ENCODE data around the gene CLEC1A. TPM values are rescaled to one million over a fixed set of nuclear protein-coding genes. Genes with fewer than 3 reads are reported as not detected.

CLEC1A gene
- total and polyA plus RNA-seq, 2 of the 13 experiments (the other 11 are each of a cell fraction or from before 2014, with no cell fraction given) = not detected

DNA sequence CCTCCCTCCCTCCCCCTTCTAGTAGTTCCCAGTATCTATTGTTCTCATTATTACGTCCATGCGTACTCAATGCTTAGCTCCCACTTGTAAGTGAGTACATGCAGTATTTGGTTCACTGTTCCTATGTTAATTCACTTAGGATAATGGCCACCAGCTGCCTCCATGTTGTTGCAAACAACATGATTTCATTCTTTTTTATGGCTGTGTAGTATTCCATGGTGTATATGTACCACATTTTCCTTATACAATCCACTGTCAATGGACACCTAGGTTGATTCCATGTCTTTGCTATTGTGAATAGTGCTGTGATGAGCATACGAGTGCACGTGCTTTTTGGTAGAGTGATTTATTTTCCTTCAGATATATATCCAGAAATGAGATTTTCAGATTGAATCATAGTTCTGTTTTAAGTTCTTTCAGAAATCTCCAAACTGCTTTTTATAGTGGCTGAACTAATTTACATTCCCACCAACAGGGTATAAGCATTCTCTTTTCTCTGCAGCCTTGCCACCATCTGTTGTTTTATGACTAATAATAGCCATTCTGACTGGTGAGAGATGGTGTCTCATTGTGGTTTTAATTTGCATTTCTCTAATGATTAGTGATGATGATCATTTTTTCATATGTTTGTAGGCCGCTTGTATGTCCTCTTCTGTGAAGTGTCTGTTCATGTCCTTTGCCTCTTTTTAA is 49.1 kb upstream of the CLEC1A start:
- Histone ChIP-seq H3K27me3 (ENCODE audit: control insufficient read depth in 1 of 2, insufficient read depth in 2 of 2, low read length in 2 of 2) (no peaks in the 10 kb centered on the region), H3K9ac (ENCODE audit: insufficient read depth, low read depth, low read length) (no peak overlapping the region), H3K4me2 (ENCODE audit: low read depth, low read length) (no peak overlapping the region), H3K9me3 (ENCODE audit: low read length) (no peaks in the 10 kb centered on the region), H2AFZ (ENCODE audit: low read length) (no peak overlapping the region), H3K36me3 (replicated peaks in 1 of 2; ENCODE audit: control insufficient read depth in 1 of 2, insufficient read depth in 2 of 2, low read length in 2 of 2) (no peaks in the 10 kb centered on the region), H3K79me2 (ENCODE audit: insufficient read depth, low read length) (no peaks in the 10 kb centered on the region), H3K4me3 (replicated peaks in 1 of 3; ENCODE audit: insufficient read depth in 1 of 3, low read depth in 2 of 3, low read length in 3 of 3) (no peak overlapping the region), H4K20me1 (ENCODE audit: insufficient read depth, low read length) (no peaks in the 10 kb centered on the region), H3K27ac (ENCODE audit: extremely low read length, insufficient read depth, low read length) (no peak overlapping the region), H3K4me1 (ENCODE audit: insufficient read depth, low read length) (no peaks in the 10 kb centered on the region)
- BruUV-seq (replicated peaks) = no TSS peak
- ATAC-seq (no peak), DNase-seq (ENCODE audit: low spot score) (no peak), FAIRE-seq (no peak)
- CTCF ChIA-PET (ENCODE audit: low intra/inter-chr PET ratio, low total read pairs) = no interaction called here
- POLR2A ChIA-PET = no interaction called here
- in situ Hi-C loops (cut with HindIII; ENCODE audit: extremely low pct_ligation_motif_present, low pct_unique_long_range_greater_than_20kb) = no loop called here
- 49% methylated on average over 5 of the region's 5 CpGs for WGBS (ENCODE audit: low lambda C conversion rate)
- intact Hi-C loops (cut with micrococcal nuclease; ENCODE audit: unreplicated experiment) = no loop called here
- TF ChIP-seq, protein P1, sequence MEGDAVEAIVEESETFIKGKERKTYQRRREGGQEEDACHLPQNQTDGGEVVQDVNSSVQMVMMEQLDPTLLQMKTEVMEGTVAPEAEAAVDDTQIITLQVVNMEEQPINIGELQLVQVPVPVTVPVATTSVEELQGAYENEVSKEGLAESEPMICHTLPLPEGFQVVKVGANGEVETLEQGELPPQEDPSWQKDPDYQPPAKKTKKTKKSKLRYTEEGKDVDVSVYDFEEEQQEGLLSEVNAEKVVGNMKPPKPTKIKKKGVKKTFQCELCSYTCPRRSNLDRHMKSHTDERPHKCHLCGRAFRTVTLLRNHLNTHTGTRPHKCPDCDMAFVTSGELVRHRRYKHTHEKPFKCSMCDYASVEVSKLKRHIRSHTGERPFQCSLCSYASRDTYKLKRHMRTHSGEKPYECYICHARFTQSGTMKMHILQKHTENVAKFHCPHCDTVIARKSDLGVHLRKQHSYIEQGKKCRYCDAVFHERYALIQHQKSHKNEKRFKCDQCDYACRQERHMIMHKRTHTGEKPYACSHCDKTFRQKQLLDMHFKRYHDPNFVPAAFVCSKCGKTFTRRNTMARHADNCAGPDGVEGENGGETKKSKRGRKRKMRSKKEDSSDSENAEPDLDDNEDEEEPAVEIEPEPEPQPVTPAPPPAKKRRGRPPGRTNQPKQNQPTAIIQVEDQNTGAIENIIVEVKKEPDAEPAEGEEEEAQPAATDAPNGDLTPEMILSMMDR (CRISPR knock-in tag; IDR thresholded peaks at IDR 0.05) = no peak
- TF ChIP-seq ZNF570 (CRISPR knock-in tag; IDR thresholded peaks at IDR 0.05; ENCODE audit: borderline replicate concordance) = no peak
- no peak for TF ChIP-seq ZBTB20 (CRISPR knock-in tag; IDR thresholded peaks at IDR 0.05; ENCODE audit: borderline replicate concordance, low read depth)
- no peak for TF ChIP-seq ZNF776 (CRISPR knock-in tag; IDR thresholded peaks at IDR 0.05)
- TF ChIP-seq NBN (conservative IDR thresholded peaks at IDR 0.05) = no peak
- TF ChIP-seq, protein P2, sequence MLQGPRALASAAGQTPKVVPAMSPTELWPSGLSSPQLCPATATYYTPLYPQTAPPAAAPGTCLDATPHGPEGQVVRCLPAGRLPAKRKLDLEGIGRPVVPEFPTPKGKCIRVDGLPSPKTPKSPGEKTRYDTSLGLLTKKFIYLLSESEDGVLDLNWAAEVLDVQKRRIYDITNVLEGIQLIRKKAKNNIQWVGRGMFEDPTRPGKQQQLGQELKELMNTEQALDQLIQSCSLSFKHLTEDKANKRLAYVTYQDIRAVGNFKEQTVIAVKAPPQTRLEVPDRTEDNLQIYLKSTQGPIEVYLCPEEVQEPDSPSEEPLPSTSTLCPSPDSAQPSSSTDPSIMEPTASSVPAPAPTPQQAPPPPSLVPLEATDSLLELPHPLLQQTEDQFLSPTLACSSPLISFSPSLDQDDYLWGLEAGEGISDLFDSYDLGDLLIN (CRISPR knock-in tag; IDR thresholded peaks at IDR 0.05; ENCODE audit: borderline replicate concordance) = no peak
- no peak for TF ChIP-seq MED1 (CRISPR knock-in tag; IDR thresholded peaks at IDR 0.05)
- no peak for TF ChIP-seq SP4 (CRISPR knock-in tag; IDR thresholded peaks at IDR 0.05)
- TF ChIP-seq ZKSCAN8 (CRISPR knock-in tag; IDR thresholded peaks at IDR 0.05; ENCODE audit: borderline replicate concordance) = no peak
- TF ChIP-seq ZFP62 (CRISPR knock-in tag; IDR thresholded peaks at IDR 0.05) = no peak
- TF ChIP-seq, protein P3, sequence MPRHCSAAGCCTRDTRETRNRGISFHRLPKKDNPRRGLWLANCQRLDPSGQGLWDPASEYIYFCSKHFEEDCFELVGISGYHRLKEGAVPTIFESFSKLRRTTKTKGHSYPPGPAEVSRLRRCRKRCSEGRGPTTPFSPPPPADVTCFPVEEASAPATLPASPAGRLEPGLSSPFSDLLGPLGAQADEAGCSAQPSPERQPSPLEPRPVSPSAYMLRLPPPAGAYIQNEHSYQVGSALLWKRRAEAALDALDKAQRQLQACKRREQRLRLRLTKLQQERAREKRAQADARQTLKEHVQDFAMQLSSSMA (CRISPR knock-in tag; IDR thresholded peaks at IDR 0.05) = no peak
- TF ChIP-seq, protein P4, sequence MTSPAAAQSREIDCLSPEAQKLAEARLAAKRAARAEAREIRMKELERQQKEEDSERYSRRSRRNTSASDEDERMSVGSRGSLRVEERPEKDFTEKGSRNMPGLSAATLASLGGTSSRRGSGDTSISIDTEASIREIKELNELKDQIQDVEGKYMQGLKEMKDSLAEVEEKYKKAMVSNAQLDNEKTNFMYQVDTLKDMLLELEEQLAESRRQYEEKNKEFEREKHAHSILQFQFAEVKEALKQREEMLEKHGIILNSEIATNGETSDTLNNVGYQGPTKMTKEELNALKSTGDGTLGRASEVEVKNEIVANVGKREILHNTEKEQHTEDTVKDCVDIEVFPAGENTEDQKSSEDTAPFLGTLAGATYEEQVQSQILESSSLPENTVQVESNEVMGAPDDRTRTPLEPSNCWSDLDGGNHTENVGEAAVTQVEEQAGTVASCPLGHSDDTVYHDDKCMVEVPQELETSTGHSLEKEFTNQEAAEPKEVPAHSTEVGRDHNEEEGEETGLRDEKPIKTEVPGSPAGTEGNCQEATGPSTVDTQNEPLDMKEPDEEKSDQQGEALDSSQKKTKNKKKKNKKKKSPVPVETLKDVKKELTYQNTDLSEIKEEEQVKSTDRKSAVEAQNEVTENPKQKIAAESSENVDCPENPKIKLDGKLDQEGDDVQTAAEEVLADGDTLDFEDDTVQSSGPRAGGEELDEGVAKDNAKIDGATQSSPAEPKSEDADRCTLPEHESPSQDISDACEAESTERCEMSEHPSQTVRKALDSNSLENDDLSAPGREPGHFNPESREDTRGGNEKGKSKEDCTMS (CRISPR knock-in tag; conservative IDR thresholded peaks at IDR 0.05) = no peak
- TF ChIP-seq ZMYM2 (CRISPR knock-in tag; IDR thresholded peaks at IDR 0.05) = no peak
- no peak for TF ChIP-seq ZNF317 (CRISPR knock-in tag; IDR thresholded peaks at IDR 0.05)
- no peak for TF ChIP-seq RFX1 (IDR thresholded peaks at IDR 0.05)
- TF ChIP-seq ARNT2 (CRISPR knock-in tag; IDR thresholded peaks at IDR 0.05; ENCODE audit: low read depth) = no peak
- no peak for TF ChIP-seq HOXA3 (CRISPR knock-in tag; IDR thresholded peaks at IDR 0.05)
- TF ChIP-seq ZNF598 (CRISPR knock-in tag; IDR thresholded peaks at IDR 0.05; ENCODE audit: borderline replicate concordance) = no peak
